OCI-LY7 (cell line): ENCODE results near the gene FCRL6.

Source experiments
- CTCF ChIP-seq: fragments of 200-600 bp; sonication (generic); conservative IDR thresholded peaks from 2 replicates; pipeline ENCODE4 v1.5.1; 2014; ENCODE audit warnings: mild to moderate bottlenecking, antibody characterized with exemption, low read length, moderate library complexity, mixed read lengths
- EZH2phosphoT487 ChIP-seq: fragments of 200-600 bp; sonication (generic); IDR thresholded peaks from 2 replicates; pipeline ENCODE4 v1.6.1; 2018; ENCODE audit warnings: low read depth, borderline replicate concordance, mild to moderate bottlenecking, mixed run types, antibody characterized with exemption, low read length, moderate library complexity, mixed read lengths

GRCh38 chr1:159802111-159802510 lies at the start of gene FCRL6:
- TF ChIP-seq CTCF (no peak), EZH2phosphoT487 (no peak)
